Liver (tissue), 9 donors: Measurements from ENCODE around the gene SLC25A29. TPM values are rescaled to one million over a fixed set of nuclear protein-coding genes. Genes with fewer than 3 reads are reported as not detected.

ENCODE experiments used
- DNase-seq: peaks from one replicate; pipeline ENCODE4 v3.0.0-alpha.2; 2017; ENCODE audit warnings: low spot score
- H3K27ac ChIP-seq, 2 donors: one replicate each; pipeline ENCODE4 v1.7.0; 2013; ENCODE audit warnings: inconsistent platforms in 2 of 2, low read length in 2 of 2, control low read depth in 1 of 2, low read depth in 1 of 2, mild to moderate bottlenecking in 1 of 2
- H3K27me3 ChIP-seq, 4 donors: one replicate each; pipeline versions ENCODE4 v1.6.1 to v1.7.0; 2013; ENCODE audit warnings: low read length in 3 of 4, inconsistent platforms in 1 of 4, mild to moderate bottlenecking in 1 of 4, moderate library complexity in 1 of 4; ENCODE audit not compliant: control insufficient read depth in 4 of 4, insufficient read depth in 4 of 4
- H3K36me3 ChIP-seq, 4 donors: one replicate each; pipeline versions ENCODE4 v1.6.1 to v1.7.0; 2013; ENCODE audit warnings: low read length in 3 of 4, mild to moderate bottlenecking in 3 of 4, low read depth in 1 of 4, moderate library complexity in 1 of 4; ENCODE audit not compliant: control insufficient read depth in 4 of 4, insufficient read depth in 3 of 4
- H3K4me1 ChIP-seq, 4 donors: one replicate each; pipeline versions ENCODE4 v1.6.1 to v1.7.0; 2013; ENCODE audit warnings: low read length in 3 of 4, mild to moderate bottlenecking in 3 of 4, moderate library complexity in 1 of 4; ENCODE audit not compliant: control insufficient read depth in 4 of 4, insufficient read depth in 4 of 4
- H3K4me3 ChIP-seq, 3 donors: one replicate each; pipeline versions ENCODE4 v1.6.1 to v1.7.0; 2013; ENCODE audit warnings: low read length in 3 of 3, control low read depth in 1 of 3, low read depth in 1 of 3, mild to moderate bottlenecking in 1 of 3
- H3K9ac ChIP-seq, 2 donors: one replicate each; pipeline ENCODE4 v1.7.0; 2013; ENCODE audit warnings: low read length in 2 of 2, mild to moderate bottlenecking in 2 of 2, moderate library complexity in 2 of 2, control low read depth in 1 of 2, low read depth in 1 of 2
- H3K9me3 ChIP-seq, 4 donors: one replicate each; pipeline versions ENCODE4 v1.6.1 to v1.7.0; 2013; ENCODE audit warnings: low read length in 3 of 4; ENCODE audit not compliant: control insufficient read depth in 4 of 4
- ATF3 ChIP-seq: IDR thresholded peaks from 2 replicates; pipeline ENCODE4 v1.6.1; 2016; ENCODE audit warnings: antibody characterized with exemption
- CTCF ChIP-seq: fragments of 150-350 bp; IDR thresholded peaks from 2 replicates; pipeline ENCODE4 v1.5.1; 2017; ENCODE audit warnings: improper control_type of control experiment, low read depth, low read length; ENCODE audit not compliant: missing input control
- EGR1 ChIP-seq, 2 donors: IDR thresholded peaks; 2 replicates each; pipeline ENCODE4 v1.6.1; 2016 to 2018; ENCODE audit warnings: antibody characterized with exemption in 2 of 2, low read depth in 2 of 2
- FOXA1 ChIP-seq: IDR thresholded peaks from 2 replicates; pipeline ENCODE4 v1.6.1; 2016; ENCODE audit warnings: antibody characterized with exemption
- FOXA2 ChIP-seq: IDR thresholded peaks from 2 replicates; pipeline ENCODE4 v1.6.1; 2016; ENCODE audit warnings: antibody characterized with exemption
- HNF4A ChIP-seq, 2 donors: conservative IDR thresholded peaks; 2 replicates each; pipeline ENCODE4 v1.6.1; 2016; ENCODE audit warnings: antibody characterized with exemption in 2 of 2, mild to moderate bottlenecking in 2 of 2
- JUND ChIP-seq, 2 donors: IDR thresholded peaks; 2 replicates each; pipeline ENCODE4 v1.6.1; 2016; ENCODE audit warnings: antibody characterized with exemption in 2 of 2
- NR2F2 ChIP-seq: IDR thresholded peaks from 2 replicates; pipeline ENCODE4 v1.6.1; 2016; ENCODE audit warnings: antibody characterized with exemption
- RAD21 ChIP-seq, 2 donors: IDR thresholded peaks; 2 replicates each; pipeline ENCODE4 v1.6.1; 2016; ENCODE audit warnings: antibody characterized with exemption in 2 of 2, mild to moderate bottlenecking in 2 of 2
- RXRA ChIP-seq, 2 donors: IDR thresholded peaks; 2 replicates each; pipeline ENCODE4 v1.6.1; 2017 to 2018; ENCODE audit warnings: antibody characterized with exemption in 2 of 2, mild to moderate bottlenecking in 1 of 2
- SP1 ChIP-seq: IDR thresholded peaks from 2 replicates; pipeline ENCODE4 v1.6.1; 2018; ENCODE audit warnings: antibody characterized with exemption, mild to moderate bottlenecking
- TAF1 ChIP-seq: conservative IDR thresholded peaks from 2 replicates; pipeline ENCODE4 v1.6.1; 2016; ENCODE audit warnings: antibody characterized with exemption, mild to moderate bottlenecking
- YY1 ChIP-seq: IDR thresholded peaks from 2 replicates; pipeline ENCODE4 v1.6.1; 2016; ENCODE audit warnings: antibody characterized with exemption, mild to moderate bottlenecking
- WGBS: extraction: QIAGEN DNeasy Blood & Tissue Kit; methylation state at CpG from one replicate; pipeline ENCODE4 v1.1.7; 2013; 5-methylcytosine and 5-hydroxymethylcytosine counted together
- polyA plus RNA-seq, 2 donors: library from polyadenylated mRNA; stranded (reverse) in 1 of 2; unstranded in 1 of 2; fragments of 200-250 nt in 1 of 2; fragments of >200 nt in 1 of 2; fragmentation: Nextera tagmentation in 1 of 2; extraction: Ambion mirVana in 1 of 2; gene quantifications; one replicate each; pipeline versions ENCODE4 v1.2.1 to v1.2.3, GENCODE V29; 2013 to 2015
- total RNA-seq, 2 donors: library from RNA; depleted of rRNA; stranded (reverse); fragments of >200 nt; gene quantifications; one replicate each; pipeline ENCODE4 v1.2.3, GENCODE V29; 2014
- TF ChIP-seq, protein P1 (sequence below): IDR thresholded peaks from 2 replicates; pipeline ENCODE4 v1.6.1; 2016; ENCODE audit warnings: antibody characterized with exemption
- donor health status: healthy.
- donor health status: healthy.
- donor health status: healthy.
- donor health status: healthy.
- donor health status: healthy.

Gene SLC25A29
- total and polyA plus RNA-seq, 4 donors, result 2.4 to 13.9 (median 8.9) TPM

DNA sequence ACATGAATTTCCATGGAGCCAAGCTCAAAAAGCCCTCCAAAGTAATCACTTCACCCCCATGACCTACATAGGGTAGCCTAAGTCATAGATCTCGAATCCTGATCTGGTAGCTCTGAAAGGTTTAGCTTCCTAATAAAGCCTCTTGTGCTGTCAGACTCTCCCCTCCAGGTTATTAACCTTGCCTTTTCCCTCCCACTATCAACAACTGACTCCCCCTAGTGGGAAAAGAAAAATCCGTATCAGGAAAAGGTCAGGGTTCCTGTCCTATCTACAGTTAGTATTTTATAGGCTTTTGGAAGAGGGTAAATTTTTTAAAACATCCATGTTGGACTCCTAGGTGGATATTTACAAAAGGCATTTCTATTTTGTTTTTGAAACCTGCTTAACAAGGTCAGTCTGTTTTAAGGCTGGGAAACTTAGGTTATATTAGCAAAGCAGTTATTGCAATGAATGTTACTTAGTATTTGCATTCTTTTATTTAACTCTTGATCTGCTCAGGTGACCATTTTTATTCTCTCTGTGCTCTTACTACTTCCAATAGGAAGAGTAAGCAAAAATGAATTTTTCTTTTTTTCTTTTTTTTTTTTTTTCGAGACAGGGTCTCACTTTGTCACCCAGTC lies 59.3 kb downstream of the SLC25A29 start:
- TF ChIP-seq FOXA1 (no peak), YY1 (peak; percentile 57), RXRA (IDR thresholded peaks at IDR 0.05) (peak; percentile 95 to 96), RAD21 (IDR thresholded peaks at IDR 0.05) (peak; percentile 78 to 79), SP1 (peak; percentile 63), JUND (IDR thresholded peaks at IDR 0.05) (no peak), NR2F2 (peak; percentile 83), ATF3 (no peak), TAF1 (no peak), CTCF (peak; percentile 54), FOXA2 (no peak), HNF4A (conservative IDR thresholded peaks at IDR 0.05) (peak; percentile 52 to 66)
- TF ChIP-seq, protein P1, sequence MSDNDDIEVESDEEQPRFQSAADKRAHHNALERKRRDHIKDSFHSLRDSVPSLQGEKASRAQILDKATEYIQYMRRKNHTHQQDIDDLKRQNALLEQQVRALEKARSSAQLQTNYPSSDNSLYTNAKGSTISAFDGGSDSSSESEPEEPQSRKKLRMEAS, result peak; percentile 37
- WGBS, result 15% methylated on average over 3 of the region's 3 CpGs
- Histone ChIP-seq H3K9me3 (no peaks in the 10 kb centered on the region), H3K4me3 (no peak overlapping the region), H3K9ac (no peak overlapping the region), H3K4me1 (peaks cover 10 to 58% (median 41%) of the 10 kb centered on the region in 4 donors), H3K27me3 (no peaks in the 10 kb centered on the region), H3K36me3 (no peaks in the 10 kb centered on the region), H3K27ac (peak overlapping the region; percentile 47 to 58)
- DNase-seq, result no peak

DNA sequence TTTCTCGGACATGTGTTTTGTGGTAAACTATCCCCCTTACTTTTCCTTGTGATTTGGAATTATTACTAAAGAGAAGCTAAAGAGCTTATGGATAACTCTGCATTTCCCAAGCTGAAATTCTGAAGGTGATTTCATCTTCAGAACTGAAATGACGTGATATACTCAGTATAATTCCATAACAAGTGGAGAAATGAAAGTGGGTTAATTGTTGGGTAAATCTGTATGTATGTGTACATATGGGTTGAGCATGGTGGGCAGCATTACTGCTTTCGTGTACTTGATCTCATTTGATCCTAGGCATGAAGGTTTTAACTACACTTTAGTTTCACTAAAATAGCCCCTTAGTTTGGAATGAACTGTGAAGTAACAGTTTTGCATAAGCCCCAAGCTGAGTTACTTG lies 63.2 kb downstream of the SLC25A29 start:
- H3K4me1 ChIP-seq, result peaks cover 11 to 44% (median 41%) of the 10 kb centered on the region in 4 donors

More for the DNA sequence above, 63.2 kb downstream of the SLC25A29 start:
- Histone ChIP-seq H3K4me3 (no peak overlapping the region), H3K9ac (no peak overlapping the region), H3K36me3 (no peaks in the 10 kb centered on the region), H3K27ac (no peak overlapping the region), H3K27me3 (no peaks in the 10 kb centered on the region), H3K9me3 (no peaks in the 10 kb centered on the region)
- WGBS, result 87% methylated on average over 3 of the region's 3 CpGs
- TF ChIP-seq, protein P1, result no peak
- TF ChIP-seq YY1, result no peak
- TF ChIP-seq EGR1 (IDR thresholded peaks at IDR 0.05; ENCODE audit: low read depth in 2 of 2), result no peak
- no peak for TF ChIP-seq RAD21 (IDR thresholded peaks at IDR 0.05)
- TF ChIP-seq JUND (IDR thresholded peaks at IDR 0.05), result no peak
- no peak for TF ChIP-seq CTCF
- DNase-seq, result no peak
